ENCODE data around the gene DHRS1.

GRCh38 chr14:24325041-24325530 lies 25.5 kb upstream of the DHRS1 start:
- TF ChIP-seq POLR2AphosphoS5 (IDR thresholded peaks at IDR 0.05; ENCODE audit: low read depth, low read length): no peak
- TF ChIP-seq SIN3A (IDR thresholded peaks at IDR 0.05; ENCODE audit: borderline replicate concordance, insufficient read depth, low read length): no peak
- no peak for TF ChIP-seq TAF1 (IDR thresholded peaks at IDR 0.05; ENCODE audit: borderline replicate concordance, insufficient read depth, low read length)

Measured in PFSK-1 (cell line).